SK-N-SH (cell line): Measurements from ENCODE around the gene HSPD1. TPM values are rescaled to one million over a fixed set of nuclear protein-coding genes. Genes with fewer than 3 reads are reported as not detected.

Experiments
- CTCF ChIA-PET: fragments of 300-600, 350-600 bp; formaldehyde crosslinking; extraction: SDS; loops from one replicate; lab custom pipeline; 2021; lab: Yijun Ruan, JAX
- POLR2A ChIA-PET: fragments of 350-600 bp; sonication (Branson Sonifier 250); formaldehyde crosslinking; extraction: SDS; loops from one replicate; lab custom pipeline; 2020; ENCODE audit warnings: antibody characterized with exemption, inconsistent platforms; lab: Yijun Ruan, JAX
- DNase-seq: peaks from one replicate; pipeline ENCODE4 v3.0.0; 2012
- H2AFZ ChIP-seq: fragments of 200-600 bp; sonication (generic); 2 replicates; pipeline ENCODE4 v1.8.1; 2016; ENCODE audit warnings: antibody characterized with exemption, mild to moderate bottlenecking, low read depth
- H3F3A ChIP-seq: fragments of 200-600 bp; sonication (generic); replicated peaks from 2 replicates; pipeline ENCODE3; 2016; ENCODE audit warnings: antibody characterized with exemption, mild to moderate bottlenecking; ENCODE audit not compliant: insufficient read depth
- H3K27ac ChIP-seq, 2 experiments: fragments of 200-500 bp in 1 of 2; fragments of 200-600 bp in 1 of 2; sonication (Bioruptor generic) in 1 of 2; sonication (generic), shearing (Covaris generic) in 1 of 2; 2 replicates each; pipeline versions ENCODE4 v1.5.1 to v1.6.1; 2014 to 2016; ENCODE audit warnings: low read depth in 2 of 2, inconsistent platforms in 1 of 2, low read length in 1 of 2, mild to moderate bottlenecking in 1 of 2, mixed read lengths in 1 of 2
- H3K27me3 ChIP-seq: fragments of 200-600 bp; sonication (generic), shearing (Covaris generic); 2 replicates; pipeline ENCODE4 v1.6.1; 2016; ENCODE audit warnings: mixed run types; ENCODE audit not compliant: insufficient read depth
- H3K36me3 ChIP-seq, 2 experiments: fragments of 200-500 bp in 1 of 2; fragments of 200-600 bp in 1 of 2; sonication (Bioruptor generic) in 1 of 2; sonication (generic) in 1 of 2; replicated peaks in 1 of 2; 2 replicates each; pipeline versions ENCODE3 to v1.5.1; 2014 to 2016; ENCODE audit warnings: low read length in 1 of 2, mild to moderate bottlenecking in 1 of 2; ENCODE audit not compliant: insufficient read depth in 2 of 2, control insufficient read depth in 1 of 2
- H3K4me1 ChIP-seq, 2 experiments: fragments of 200-500 bp in 1 of 2; fragments of 200-600 bp in 1 of 2; sonication (Bioruptor generic) in 1 of 2; sonication (generic), shearing (Covaris generic) in 1 of 2; 2 replicates each; pipeline versions ENCODE4 v1.5.1 to v1.6.1; 2014 to 2016; ENCODE audit warnings: low read depth in 1 of 2, low read length in 1 of 2, mixed run types in 1 of 2; ENCODE audit not compliant: insufficient read depth in 2 of 2, control insufficient read depth in 1 of 2
- H3K4me2 ChIP-seq: fragments of 200-600 bp; sonication (generic), shearing (Covaris generic); 2 replicates; pipeline ENCODE4 v1.6.1; 2017; ENCODE audit warnings: mixed run types
- H3K4me3 ChIP-seq, 2 experiments: fragments of 200-500 bp in 1 of 2; fragments of 200-600 bp in 1 of 2; sonication (Bioruptor generic) in 1 of 2; sonication (generic), shearing (Covaris generic) in 1 of 2; 2 replicates each; pipeline versions ENCODE4 v1.5.1 to v1.8.1; 2014 to 2016; ENCODE audit warnings: low read depth in 2 of 2, inconsistent platforms in 1 of 2, low read length in 1 of 2, mild to moderate bottlenecking in 1 of 2, mixed read lengths in 1 of 2, moderate library complexity in 1 of 2
- H3K79me2 ChIP-seq: fragments of 200-600 bp; sonication (generic); 2 replicates; pipeline ENCODE4 v1.8.1; 2017; ENCODE audit warnings: mild to moderate bottlenecking; ENCODE audit not compliant: insufficient read depth
- H3K9ac ChIP-seq: fragments of 200-600 bp; sonication (generic); 2 replicates; pipeline ENCODE4 v1.6.1; 2017; ENCODE audit warnings: mixed run types
- H3K9me2 ChIP-seq: fragments of 200-600 bp; sonication (generic); 2 replicates; pipeline ENCODE4 v1.6.1; 2017; ENCODE audit warnings: mixed run types
- H3K9me3 ChIP-seq: fragments of 200-600 bp; sonication (generic); 2 replicates; pipeline ENCODE4 v1.6.1; 2017; ENCODE audit warnings: mixed run types, mild to moderate bottlenecking, moderate library complexity
- H4K20me1 ChIP-seq: fragments of 200-600 bp; sonication (generic); 2 replicates; pipeline ENCODE4 v1.6.1; 2017; ENCODE audit warnings: mild to moderate bottlenecking, mixed run types; ENCODE audit not compliant: insufficient read depth
- ELF1 ChIP-seq: IDR thresholded peaks from 2 replicates; pipeline ENCODE4 v1.4.0; 2012
- EZH2phosphoT487 ChIP-seq: fragments of 200-600 bp; sonication (generic); IDR thresholded peaks from 2 replicates; pipeline ENCODE4 v1.6.1; 2017; ENCODE audit warnings: low read depth, mixed run types, mild to moderate bottlenecking, antibody characterized with exemption, moderate library complexity, borderline replicate concordance
- FOXJ3 ChIP-seq: sonication (generic); formaldehyde crosslinking; IDR thresholded peaks from 2 replicates; pipeline ENCODE4 v1.5.1; 2020; ENCODE audit warnings: mild to moderate bottlenecking, missing genetic modification reagents
- GATA2 ChIP-seq: sonication (generic); formaldehyde crosslinking; IDR thresholded peaks from 2 replicates; pipeline ENCODE4 v1.5.0; 2020; ENCODE audit warnings: mild to moderate bottlenecking, missing genetic modification reagents
- JUND ChIP-seq: IDR thresholded peaks from 2 replicates; pipeline ENCODE4 v1.4.0; 2012
- MXI1 ChIP-seq: IDR thresholded peaks from 2 replicates; pipeline ENCODE4 v1.6.1; 2012; ENCODE audit warnings: mild to moderate bottlenecking, low read depth, low read length, improper control_type of control experiment
- NFIC ChIP-seq: IDR thresholded peaks from 2 replicates; pipeline ENCODE4 v1.4.0; 2012; ENCODE audit warnings: borderline replicate concordance
- NRF1 ChIP-seq: IDR thresholded peaks from 2 replicates; pipeline ENCODE4 v1.6.1; 2012; ENCODE audit warnings: low read depth, mild to moderate bottlenecking, low read length
- POLR2AphosphoS5 ChIP-seq: IDR thresholded peaks from 2 replicates; pipeline ENCODE4 v1.6.1; 2012; ENCODE audit warnings: low read depth, low read length
- RCOR1 ChIP-seq: fragments of 150-350 bp; IDR thresholded peaks from 2 replicates; pipeline ENCODE4 v1.6.1; 2017; ENCODE audit warnings: antibody characterized with exemption, low read length
- RFX5 ChIP-seq: IDR thresholded peaks from 2 replicates; pipeline ENCODE4 v1.6.1; 2012; ENCODE audit warnings: mild to moderate bottlenecking, improper control_type of control experiment, low read length
- RXRA ChIP-seq: IDR thresholded peaks from 2 replicates; pipeline ENCODE4 v1.4.0; 2012; ENCODE audit warnings: low read depth, mild to moderate bottlenecking, borderline replicate concordance
- YY1 ChIP-seq: IDR thresholded peaks from 2 replicates; pipeline ENCODE4 v1.4.0; 2012; ENCODE audit warnings: low read depth, mild to moderate bottlenecking
- WGBS: methylation state at CpG from one replicate; pipeline ENCODE4 v1.1.6; 2017; ENCODE audit warnings: low lambda C conversion rate; 5-methylcytosine and 5-hydroxymethylcytosine counted together
- polyA plus RNA-seq, 3 experiments: library from polyadenylated mRNA; depleted of rRNA; stranded (reverse); fragments of >200 nt; gene quantifications; 2 replicates each; pipeline ENCODE4 v1.2.3, GENCODE V29; 2012
- TF ChIP-seq, protein P1 (sequence below): IDR thresholded peaks from 2 replicates; pipeline ENCODE4; 2012
- TF ChIP-seq, protein P2 (sequence below): fragments of 150-350 bp; IDR thresholded peaks from 2 replicates; pipeline ENCODE4 v1.6.1; 2017; ENCODE audit warnings: antibody characterized with exemption, low read length, low read depth, borderline replicate concordance
- TF ChIP-seq, protein P3 (sequence below): IDR thresholded peaks from 2 replicates; pipeline ENCODE4 v1.6.1; 2012; ENCODE audit warnings: mild to moderate bottlenecking, low read depth, low read length, moderate library complexity
- TF ChIP-seq, protein P4 (sequence below): fragments of 200-600 bp; sonication (generic); IDR thresholded peaks from 2 replicates; pipeline ENCODE4 v1.6.1; 2017; ENCODE audit warnings: antibody characterized with exemption, mild to moderate bottlenecking, moderate library complexity

Gene HSPD1
- polyA plus RNA-seq, 1 of the 3 experiments (the other 2 are of a cell fraction): 212 TPM

DNA sequence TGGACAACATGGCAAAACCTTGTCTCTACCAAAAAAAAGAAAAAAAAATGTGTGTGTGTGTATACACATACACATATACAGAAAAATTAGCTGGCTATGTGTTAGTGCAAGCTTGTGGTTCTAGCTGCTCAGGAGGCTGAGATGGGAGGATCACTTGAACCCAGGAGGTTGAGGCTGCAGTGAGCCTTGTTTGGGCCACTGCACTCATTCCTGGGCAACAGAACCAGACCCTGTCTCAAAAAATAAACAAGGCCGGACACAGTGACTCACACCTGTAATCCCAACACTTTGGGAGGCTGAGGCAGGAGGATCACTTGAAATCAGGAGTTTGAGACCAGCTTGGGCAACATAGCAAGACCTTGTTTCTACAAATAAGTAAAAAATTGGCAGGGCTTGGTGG lies 44.2 kb downstream of the HSPD1 start:
- no peak overlapping the region for H3K4me3 ChIP-seq
- ChIA-PET POLR2A (interaction anchor here (0.6 to 1.8 kb wide), 3 partner anchors 14 to 61 kb away, joined by 3 to 8 read pairs (median 5); partner anchors contain the start of genes HSPD1, HSPE1 and MOB4), CTCF (interaction anchor here (1.5 kb wide), 1 partner anchor 9 kb away, joined by 5 read pairs; no protein-coding TSS in a partner anchor)
- H3K79me2 ChIP-seq: peaks cover 69% of the 10 kb centered on the region
- no peak for DNase-seq
- peaks cover 56% of the 10 kb centered on the region for H4K20me1 ChIP-seq
- H3K36me3 ChIP-seq: peaks cover 6 to 12% of the 10 kb centered on the region in 2 experiments
- H3K9me3 ChIP-seq: no peaks in the 10 kb centered on the region
- H3K9me2 ChIP-seq: no peaks in the 10 kb centered on the region
- H3F3A ChIP-seq: peaks cover 11% of the 10 kb centered on the region
- H2AFZ ChIP-seq: no peak overlapping the region
- no peaks in the 10 kb centered on the region; a peak in 2 of 4 replicates for H3K4me1 ChIP-seq
- 88% methylated on average over 1 of the region's 1 CpG for WGBS
- no peak overlapping the region for H3K9ac ChIP-seq
- TF ChIP-seq FOXJ3 (no peak), EZH2phosphoT487 (no peak), JUND (no peak), RCOR1 (no peak), POLR2AphosphoS5 (no peak), NFIC (no peak), MXI1 (no peak), GATA2 (CRISPR knock-in tag) (no peak), RFX5 (no peak), ELF1 (no peak), RXRA (no peak)
- TF ChIP-seq, protein P1, sequence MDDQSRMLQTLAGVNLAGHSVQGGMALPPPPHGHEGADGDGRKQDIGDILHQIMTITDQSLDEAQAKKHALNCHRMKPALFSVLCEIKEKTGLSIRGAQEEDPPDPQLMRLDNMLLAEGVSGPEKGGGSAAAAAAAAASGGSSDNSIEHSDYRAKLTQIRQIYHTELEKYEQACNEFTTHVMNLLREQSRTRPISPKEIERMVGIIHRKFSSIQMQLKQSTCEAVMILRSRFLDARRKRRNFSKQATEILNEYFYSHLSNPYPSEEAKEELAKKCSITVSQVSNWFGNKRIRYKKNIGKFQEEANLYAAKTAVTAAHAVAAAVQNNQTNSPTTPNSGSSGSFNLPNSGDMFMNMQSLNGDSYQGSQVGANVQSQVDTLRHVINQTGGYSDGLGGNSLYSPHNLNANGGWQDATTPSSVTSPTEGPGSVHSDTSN: no peak
- TF ChIP-seq, protein P2, sequence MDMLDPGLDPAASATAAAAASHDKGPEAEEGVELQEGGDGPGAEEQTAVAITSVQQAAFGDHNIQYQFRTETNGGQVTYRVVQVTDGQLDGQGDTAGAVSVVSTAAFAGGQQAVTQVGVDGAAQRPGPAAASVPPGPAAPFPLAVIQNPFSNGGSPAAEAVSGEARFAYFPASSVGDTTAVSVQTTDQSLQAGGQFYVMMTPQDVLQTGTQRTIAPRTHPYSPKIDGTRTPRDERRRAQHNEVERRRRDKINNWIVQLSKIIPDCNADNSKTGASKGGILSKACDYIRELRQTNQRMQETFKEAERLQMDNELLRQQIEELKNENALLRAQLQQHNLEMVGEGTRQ: no peak
- peak overlapping the region; percentile 69; the same call in 1 of the 2 replicates for H3K4me2 ChIP-seq
- no peaks in the 10 kb centered on the region for H3K27me3 ChIP-seq
- H3K27ac ChIP-seq: no peak overlapping the region

DNA sequence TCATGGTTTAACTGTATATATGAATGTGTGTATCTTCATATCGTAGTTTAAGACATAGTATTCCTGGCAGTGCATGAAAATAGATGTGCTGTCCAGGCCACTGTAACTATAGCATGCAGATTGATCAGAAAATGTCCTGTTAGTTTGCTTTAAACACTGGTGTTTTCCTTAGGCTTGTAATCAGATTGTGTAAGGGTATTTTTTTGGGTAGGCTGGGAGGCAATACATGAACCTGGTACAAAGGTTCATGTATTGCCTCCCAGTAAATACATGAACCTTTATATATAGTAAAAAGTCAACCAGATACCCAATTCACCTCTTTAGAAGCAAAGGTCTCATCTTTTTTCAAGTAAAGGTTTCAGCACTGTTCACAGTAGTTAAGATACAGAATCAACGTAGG lies 44.7 kb downstream of the HSPD1 start:
- TF ChIP-seq RFX5 (no peak), NFIC (no peak), NRF1 (no peak), YY1 (no peak)
- TF ChIP-seq, protein P3, sequence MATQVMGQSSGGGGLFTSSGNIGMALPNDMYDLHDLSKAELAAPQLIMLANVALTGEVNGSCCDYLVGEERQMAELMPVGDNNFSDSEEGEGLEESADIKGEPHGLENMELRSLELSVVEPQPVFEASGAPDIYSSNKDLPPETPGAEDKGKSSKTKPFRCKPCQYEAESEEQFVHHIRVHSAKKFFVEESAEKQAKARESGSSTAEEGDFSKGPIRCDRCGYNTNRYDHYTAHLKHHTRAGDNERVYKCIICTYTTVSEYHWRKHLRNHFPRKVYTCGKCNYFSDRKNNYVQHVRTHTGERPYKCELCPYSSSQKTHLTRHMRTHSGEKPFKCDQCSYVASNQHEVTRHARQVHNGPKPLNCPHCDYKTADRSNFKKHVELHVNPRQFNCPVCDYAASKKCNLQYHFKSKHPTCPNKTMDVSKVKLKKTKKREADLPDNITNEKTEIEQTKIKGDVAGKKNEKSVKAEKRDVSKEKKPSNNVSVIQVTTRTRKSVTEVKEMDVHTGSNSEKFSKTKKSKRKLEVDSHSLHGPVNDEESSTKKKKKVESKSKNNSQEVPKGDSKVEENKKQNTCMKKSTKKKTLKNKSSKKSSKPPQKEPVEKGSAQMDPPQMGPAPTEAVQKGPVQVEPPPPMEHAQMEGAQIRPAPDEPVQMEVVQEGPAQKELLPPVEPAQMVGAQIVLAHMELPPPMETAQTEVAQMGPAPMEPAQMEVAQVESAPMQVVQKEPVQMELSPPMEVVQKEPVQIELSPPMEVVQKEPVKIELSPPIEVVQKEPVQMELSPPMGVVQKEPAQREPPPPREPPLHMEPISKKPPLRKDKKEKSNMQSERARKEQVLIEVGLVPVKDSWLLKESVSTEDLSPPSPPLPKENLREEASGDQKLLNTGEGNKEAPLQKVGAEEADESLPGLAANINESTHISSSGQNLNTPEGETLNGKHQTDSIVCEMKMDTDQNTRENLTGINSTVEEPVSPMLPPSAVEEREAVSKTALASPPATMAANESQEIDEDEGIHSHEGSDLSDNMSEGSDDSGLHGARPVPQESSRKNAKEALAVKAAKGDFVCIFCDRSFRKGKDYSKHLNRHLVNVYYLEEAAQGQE: no peak
- TF ChIP-seq, protein P4, sequence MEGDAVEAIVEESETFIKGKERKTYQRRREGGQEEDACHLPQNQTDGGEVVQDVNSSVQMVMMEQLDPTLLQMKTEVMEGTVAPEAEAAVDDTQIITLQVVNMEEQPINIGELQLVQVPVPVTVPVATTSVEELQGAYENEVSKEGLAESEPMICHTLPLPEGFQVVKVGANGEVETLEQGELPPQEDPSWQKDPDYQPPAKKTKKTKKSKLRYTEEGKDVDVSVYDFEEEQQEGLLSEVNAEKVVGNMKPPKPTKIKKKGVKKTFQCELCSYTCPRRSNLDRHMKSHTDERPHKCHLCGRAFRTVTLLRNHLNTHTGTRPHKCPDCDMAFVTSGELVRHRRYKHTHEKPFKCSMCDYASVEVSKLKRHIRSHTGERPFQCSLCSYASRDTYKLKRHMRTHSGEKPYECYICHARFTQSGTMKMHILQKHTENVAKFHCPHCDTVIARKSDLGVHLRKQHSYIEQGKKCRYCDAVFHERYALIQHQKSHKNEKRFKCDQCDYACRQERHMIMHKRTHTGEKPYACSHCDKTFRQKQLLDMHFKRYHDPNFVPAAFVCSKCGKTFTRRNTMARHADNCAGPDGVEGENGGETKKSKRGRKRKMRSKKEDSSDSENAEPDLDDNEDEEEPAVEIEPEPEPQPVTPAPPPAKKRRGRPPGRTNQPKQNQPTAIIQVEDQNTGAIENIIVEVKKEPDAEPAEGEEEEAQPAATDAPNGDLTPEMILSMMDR: no peak
- TF ChIP-seq, protein P1: no peak
- TF ChIP-seq, all 33 proteins: peak for 0
- ChIA-PET CTCF (no interaction called here), POLR2A (interaction anchor here (1.8 kb wide), 1 partner anchor 45 kb away, joined by 8 read pairs; the partner anchor contains the start of genes HSPD1 and HSPE1)
- Histone ChIP-seq H3K9me2 (no peaks in the 10 kb centered on the region), H3K9ac (peak overlapping the region; percentile 100), H3K4me1 (no peaks in the 10 kb centered on the region; a peak in 2 of 4 replicates), H3F3A (peaks cover 11% of the 10 kb centered on the region), H3K36me3 (peaks cover 6 to 7% of the 10 kb centered on the region in 2 experiments), H3K4me3 (peak overlapping the region; percentile 77 to 83; a peak in 3 of 4 replicates), H3K27me3 (no peaks in the 10 kb centered on the region), H3K9me3 (no peaks in the 10 kb centered on the region), H4K20me1 (peaks cover 56% of the 10 kb centered on the region), H2AFZ (no peak overlapping the region), H3K79me2 (peaks cover 64% of the 10 kb centered on the region), H3K4me2 (peak overlapping the region; percentile 69), H3K27ac (no peak overlapping the region)
- 82% methylated on average over 2 of the region's 2 CpGs for WGBS
- DNase-seq: no peak
